ENCODE measurements around the gene GALNTL6.

The GALNTL6 gene

DNA sequence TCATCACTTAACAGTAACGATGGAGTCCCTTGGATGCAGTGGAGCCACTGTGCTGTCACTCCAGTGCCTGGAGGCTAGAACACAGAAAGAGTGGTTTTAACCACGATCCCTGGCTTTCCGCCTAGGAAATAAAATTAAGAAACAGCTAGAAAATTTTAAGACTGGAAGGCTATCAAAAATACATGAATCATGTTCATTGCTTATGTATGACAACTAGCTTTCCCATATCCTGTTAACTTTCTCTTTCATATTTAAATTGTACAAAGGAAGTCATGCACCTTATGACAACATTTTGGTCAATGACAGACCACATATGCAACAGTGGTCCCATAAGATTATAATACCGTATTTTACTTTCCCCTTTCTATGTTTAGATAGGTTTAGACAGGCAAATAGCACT, 115.1 kb downstream of the GALNTL6 start:
- H3K27me3 Mint-ChIP-seq = no peaks in the 10 kb centered on the region
- H3K4me1 Mint-ChIP-seq = peaks cover 0 to 1% of the 10 kb centered on the region in 2 donors
- H3K9me3 Mint-ChIP-seq = peaks cover 0 to 5% of the 10 kb centered on the region in 2 donors
- no peaks in the 10 kb centered on the region for H3K36me3 Mint-ChIP-seq
- no peak overlapping the region for H3K4me3 Mint-ChIP-seq
- ATAC-seq (replicated peaks) = no peak
- H3K27ac Mint-ChIP-seq = no peak overlapping the region
- DNase-seq = no peak

DNA sequence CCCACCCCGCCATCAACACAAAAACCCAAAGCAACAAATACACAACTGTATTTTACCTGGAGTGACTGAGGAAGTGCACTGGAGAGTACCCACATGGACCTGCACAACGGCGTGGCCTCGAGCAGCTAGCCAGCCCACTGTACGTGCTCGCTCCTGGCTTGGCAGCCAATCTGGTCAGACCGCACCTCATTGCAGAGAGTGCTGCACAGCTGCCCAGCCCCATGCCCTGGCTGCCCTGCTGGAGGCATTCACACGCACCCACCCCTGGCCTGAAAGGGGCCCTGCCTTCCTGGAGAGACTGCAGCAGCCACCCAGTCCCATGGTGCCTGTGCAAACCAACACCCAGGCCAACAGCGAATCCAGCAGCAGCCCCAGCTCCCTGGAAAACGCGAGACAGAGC, 116.3 kb downstream of the GALNTL6 start:
- peaks cover 0 to 5% of the 10 kb centered on the region in 2 donors for H3K9me3 Mint-ChIP-seq
- H3K4me1 Mint-ChIP-seq = peaks cover 0 to 1% of the 10 kb centered on the region in 2 donors
- no peak overlapping the region for H3K4me3 Mint-ChIP-seq
- H3K27ac Mint-ChIP-seq = no peak overlapping the region
- no peaks in the 10 kb centered on the region for H3K36me3 Mint-ChIP-seq
- ATAC-seq (replicated peaks) (no peak), DNase-seq (no peak)
- H3K27me3 Mint-ChIP-seq = no peaks in the 10 kb centered on the region

DNA sequence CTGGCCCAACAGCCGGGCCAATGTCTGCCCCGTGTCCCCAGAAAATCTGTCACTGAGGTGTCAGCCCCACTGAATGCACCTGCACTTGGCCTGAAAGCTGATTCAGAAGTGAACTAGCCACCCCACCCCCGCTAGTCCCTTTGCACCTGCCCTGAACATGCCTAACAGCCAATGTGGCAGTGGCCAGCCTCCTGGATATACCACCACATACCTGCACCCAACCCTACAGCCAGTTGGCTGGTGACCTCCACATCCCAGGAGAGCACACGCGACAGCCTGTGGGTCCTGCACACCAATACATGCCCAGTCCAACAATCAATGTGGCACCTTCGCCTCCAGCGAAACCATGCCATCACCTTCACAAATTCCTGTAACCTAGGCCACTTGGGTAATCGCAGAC, 116.7 kb downstream of the GALNTL6 start:
- Mint-ChIP-seq H3K4me1 (peaks cover 0 to 1% of the 10 kb centered on the region in 2 donors), H3K27me3 (no peaks in the 10 kb centered on the region), H3K36me3 (no peaks in the 10 kb centered on the region), H3K27ac (no peak overlapping the region), H3K9me3 (peaks cover 0 to 5% of the 10 kb centered on the region in 2 donors), H3K4me3 (no peak overlapping the region)
- ATAC-seq (replicated peaks) = no peak
- DNase-seq = no peak

DNA sequence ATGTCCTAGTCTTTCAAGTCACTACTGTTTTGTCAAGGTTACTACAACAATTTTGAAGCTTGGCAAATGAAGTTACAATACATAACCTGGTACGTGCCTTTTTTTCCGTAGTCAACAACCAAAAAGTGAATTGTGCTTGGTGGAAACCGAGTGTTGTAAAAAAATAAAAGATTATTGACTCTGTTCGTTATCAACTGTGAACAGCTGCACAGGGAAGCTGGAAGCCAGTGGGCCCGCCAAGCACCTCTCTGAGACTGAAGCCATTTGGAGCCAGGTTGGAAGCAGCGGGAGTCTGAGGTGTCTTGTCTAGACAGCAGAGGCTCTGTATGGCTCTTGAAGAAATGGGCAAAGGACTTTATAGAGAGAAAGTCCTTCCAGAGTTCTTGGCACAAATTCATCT, 119.0 kb downstream of the GALNTL6 start:
- no peak overlapping the region for H3K4me3 Mint-ChIP-seq
- no peak overlapping the region for H3K27ac Mint-ChIP-seq
- H3K36me3 Mint-ChIP-seq = no peaks in the 10 kb centered on the region
- H3K4me1 Mint-ChIP-seq = peaks cover 0 to 1% of the 10 kb centered on the region in 2 donors
- no peaks in the 10 kb centered on the region for H3K27me3 Mint-ChIP-seq
- ATAC-seq (replicated peaks) (no peak), DNase-seq (no peak)
- peaks cover 0 to 5% of the 10 kb centered on the region in 2 donors for H3K9me3 Mint-ChIP-seq

DNA sequence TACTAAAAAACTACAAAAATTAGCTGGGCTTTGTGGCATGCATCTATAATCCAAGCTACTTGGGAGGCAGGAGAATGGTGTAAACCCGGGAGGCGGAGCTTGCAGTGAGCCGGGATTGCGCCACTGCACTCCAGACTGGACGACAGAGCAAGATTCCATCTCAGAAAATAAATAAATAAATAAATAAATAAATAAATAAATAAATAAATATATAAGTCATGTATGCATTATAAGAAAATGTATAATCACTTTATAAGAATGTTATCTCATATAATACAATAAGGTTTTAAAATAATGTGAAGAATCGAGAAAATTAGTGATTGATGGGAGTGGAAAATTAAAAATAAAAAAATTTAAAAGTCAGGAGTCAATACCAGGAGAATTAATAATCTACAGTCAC, 127.5 kb downstream of the GALNTL6 start:
- Mint-ChIP-seq H3K4me3 (no peak overlapping the region), H3K27me3 (no peaks in the 10 kb centered on the region), H3K36me3 (no peaks in the 10 kb centered on the region), H3K4me1 (no peaks in the 10 kb centered on the region), H3K27ac (no peak overlapping the region), H3K9me3 (no peaks in the 10 kb centered on the region)
- DNase-seq (no peak), ATAC-seq (replicated peaks) (no peak)

DNA sequence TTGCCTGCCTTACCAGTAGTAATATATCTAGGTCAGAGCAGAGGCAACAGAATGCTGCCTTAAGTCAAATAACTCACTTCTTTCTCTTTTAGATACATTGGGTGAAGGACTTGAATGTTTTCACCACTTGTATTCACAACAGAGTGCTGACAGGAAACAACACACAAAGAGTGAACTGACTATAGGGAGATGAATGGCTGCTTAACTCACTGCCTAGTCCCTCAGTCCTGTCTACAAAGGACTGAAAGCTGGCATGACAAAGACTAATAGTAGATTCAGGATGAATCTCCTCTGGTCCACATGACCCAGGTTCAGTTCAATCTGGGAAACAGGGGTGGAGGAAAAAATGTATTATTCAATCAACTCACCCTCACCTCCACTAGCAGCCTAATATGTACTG, 134.2 kb downstream of the GALNTL6 start:
- Mint-ChIP-seq H3K4me1 (no peaks in the 10 kb centered on the region), H3K27ac (no peak overlapping the region), H3K9me3 (no peaks in the 10 kb centered on the region), H3K36me3 (no peaks in the 10 kb centered on the region), H3K27me3 (no peaks in the 10 kb centered on the region), H3K4me3 (no peak overlapping the region)
- DNase-seq (no peak), ATAC-seq (replicated peaks) (no peak)

DNA sequence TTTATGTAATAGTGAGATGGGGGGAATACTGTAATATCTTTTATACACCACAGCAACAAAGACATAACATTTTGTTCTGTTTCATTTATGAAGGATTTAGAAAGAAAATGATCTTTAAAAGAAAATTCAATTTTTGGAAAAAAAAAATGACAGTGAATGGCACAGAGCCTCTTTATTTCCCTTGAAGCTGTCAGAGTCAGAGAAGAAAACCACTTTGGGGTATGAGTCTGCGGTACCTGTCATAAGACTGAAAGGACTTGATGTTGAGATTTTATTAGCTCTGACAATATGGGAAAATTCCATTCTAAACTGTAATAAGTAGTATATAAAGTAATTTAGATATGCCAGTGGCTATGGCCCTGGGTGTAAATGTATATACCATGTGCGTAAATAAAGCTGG, 134.8 kb downstream of the GALNTL6 start:
- Mint-ChIP-seq H3K4me3 (no peak overlapping the region), H3K27ac (no peak overlapping the region), H3K4me1 (no peaks in the 10 kb centered on the region), H3K36me3 (no peaks in the 10 kb centered on the region), H3K27me3 (no peaks in the 10 kb centered on the region), H3K9me3 (no peaks in the 10 kb centered on the region)
- no peak for DNase-seq
- ATAC-seq (replicated peaks) = no peak

DNA sequence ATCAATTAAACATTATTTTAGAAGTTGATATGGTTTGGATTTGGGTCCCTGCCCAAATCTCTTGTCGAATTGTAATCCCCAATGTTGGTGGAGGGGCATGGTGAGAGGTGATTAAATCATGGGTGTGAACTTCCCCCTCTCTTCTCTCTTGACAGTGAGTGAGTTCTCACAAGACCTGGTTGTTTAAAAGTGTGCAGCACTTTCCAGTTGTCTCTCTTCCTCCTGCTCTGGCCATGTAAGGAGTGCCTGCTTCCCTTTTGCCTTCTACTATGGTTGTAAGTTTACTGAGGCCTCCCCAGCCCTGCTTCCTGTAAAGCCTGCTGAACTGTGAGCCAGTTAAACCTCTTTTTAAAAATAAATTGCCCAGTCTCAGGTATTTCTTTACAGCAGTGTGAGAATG, 141.4 kb downstream of the GALNTL6 start:
- ATAC-seq (replicated peaks) = peak in 1 of 2 donors; percentile 80
- Mint-ChIP-seq H3K27ac (no peak overlapping the region), H3K27me3 (no peaks in the 10 kb centered on the region), H3K9me3 (no peaks in the 10 kb centered on the region), H3K36me3 (no peaks in the 10 kb centered on the region), H3K4me3 (no peak overlapping the region), H3K4me1 (peaks cover 0 to 5% of the 10 kb centered on the region in 2 donors)
- no peak for DNase-seq

DNA sequence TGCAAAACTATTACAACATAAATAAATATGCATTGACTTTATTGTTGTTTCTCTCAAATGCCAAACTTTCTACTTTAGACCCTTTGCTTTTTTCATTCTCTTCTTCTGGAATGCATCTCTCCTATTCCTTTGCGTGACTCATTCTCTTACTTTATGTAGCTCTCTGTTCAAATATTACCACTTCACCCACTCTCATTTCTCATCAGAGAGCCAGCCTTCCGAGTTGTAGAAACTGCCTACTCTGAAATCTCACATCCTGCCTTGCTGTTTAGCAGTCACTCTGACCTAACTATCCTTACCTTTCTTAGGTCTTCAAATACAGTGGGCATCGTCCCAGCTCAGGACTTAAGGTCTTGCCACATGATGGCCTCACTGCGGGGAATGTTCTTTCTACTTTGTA, 143.5 kb downstream of the GALNTL6 start:
- H3K27ac Mint-ChIP-seq = no peak overlapping the region
- no peak overlapping the region for H3K4me3 Mint-ChIP-seq
- ATAC-seq (replicated peaks) (no peak), DNase-seq (no peak)
- peaks cover 0 to 5% of the 10 kb centered on the region in 2 donors for H3K4me1 Mint-ChIP-seq
- H3K9me3 Mint-ChIP-seq = no peaks in the 10 kb centered on the region
- H3K27me3 Mint-ChIP-seq = no peaks in the 10 kb centered on the region
- no peaks in the 10 kb centered on the region for H3K36me3 Mint-ChIP-seq

DNA sequence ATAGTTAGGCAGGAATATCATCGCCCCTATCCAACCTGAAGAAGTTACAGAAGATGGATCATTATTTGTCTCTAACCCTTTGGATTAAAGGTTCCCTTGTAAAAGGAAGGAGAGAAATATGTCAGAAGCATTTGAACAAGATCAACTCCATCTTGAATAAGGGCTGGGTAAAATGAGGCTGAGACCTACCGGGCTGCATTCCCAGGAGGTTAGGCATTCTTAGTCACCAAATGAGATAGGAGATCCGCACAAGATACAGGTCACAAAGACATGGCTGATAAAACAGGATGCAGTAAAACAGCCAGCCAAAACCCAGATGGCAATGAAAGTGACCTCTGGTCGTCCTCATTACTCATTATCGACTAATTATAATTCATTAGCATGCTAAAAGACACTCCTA, 148.9 kb downstream of the GALNTL6 start:
- Mint-ChIP-seq H3K27me3 (no peaks in the 10 kb centered on the region), H3K27ac (no peak overlapping the region), H3K4me1 (no peaks in the 10 kb centered on the region), H3K9me3 (no peaks in the 10 kb centered on the region), H3K4me3 (no peak overlapping the region), H3K36me3 (no peaks in the 10 kb centered on the region)
- ATAC-seq (replicated peaks) (no peak), DNase-seq (no peak)

DNA sequence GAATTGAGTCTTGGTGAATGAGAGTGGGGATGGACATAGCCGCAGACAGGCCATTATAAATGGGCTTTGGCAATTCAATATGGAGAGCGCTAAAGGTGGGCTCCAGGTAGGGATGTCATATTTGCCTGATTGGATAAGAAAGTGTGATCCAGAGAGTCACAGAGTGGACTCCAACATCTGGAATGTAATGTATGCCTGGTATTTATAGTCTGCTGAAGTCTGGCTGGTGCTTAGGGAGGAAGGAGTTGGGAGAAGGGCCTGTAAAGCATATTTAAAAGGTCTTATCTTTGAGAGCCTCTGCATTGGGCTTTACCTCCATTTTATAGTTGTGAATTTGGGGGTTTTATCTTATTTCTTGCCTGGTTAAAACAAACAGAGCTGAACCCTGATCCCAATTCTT, 153.2 kb downstream of the GALNTL6 start:
- H3K27me3 Mint-ChIP-seq = no peaks in the 10 kb centered on the region
- H3K4me3 Mint-ChIP-seq = no peak overlapping the region
- no peak for DNase-seq
- no peaks in the 10 kb centered on the region for H3K4me1 Mint-ChIP-seq
- H3K27ac Mint-ChIP-seq = no peak overlapping the region
- peaks cover 2 to 3% of the 10 kb centered on the region in 2 donors for H3K9me3 Mint-ChIP-seq
- H3K36me3 Mint-ChIP-seq = no peaks in the 10 kb centered on the region
- ATAC-seq (replicated peaks) = no peak

DNA sequence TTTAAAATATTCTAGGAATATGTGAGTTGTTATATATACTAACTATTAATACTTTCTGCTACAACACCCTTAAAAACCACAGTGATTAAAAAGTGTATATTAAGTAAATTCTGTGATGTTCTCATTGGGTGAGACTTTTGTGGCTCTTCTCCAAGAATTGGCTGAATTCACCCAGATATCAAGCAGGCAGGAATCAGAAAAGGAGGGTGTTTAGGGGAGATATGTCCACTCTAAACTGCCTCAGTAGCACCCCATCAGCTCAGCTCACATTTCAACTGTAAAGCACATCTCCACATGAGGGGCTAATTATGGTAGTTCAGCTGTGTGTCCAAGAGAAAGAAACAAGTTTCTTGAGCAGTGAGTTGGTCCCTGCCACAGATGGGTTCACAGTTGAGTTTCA, 165.0 kb downstream of the GALNTL6 start:
- Mint-ChIP-seq H3K27me3 (no peaks in the 10 kb centered on the region), H3K4me1 (no peaks in the 10 kb centered on the region), H3K36me3 (no peaks in the 10 kb centered on the region), H3K4me3 (no peak overlapping the region), H3K27ac (no peak overlapping the region), H3K9me3 (no peaks in the 10 kb centered on the region)
- no peak for DNase-seq
- no peak for ATAC-seq (replicated peaks)

DNA sequence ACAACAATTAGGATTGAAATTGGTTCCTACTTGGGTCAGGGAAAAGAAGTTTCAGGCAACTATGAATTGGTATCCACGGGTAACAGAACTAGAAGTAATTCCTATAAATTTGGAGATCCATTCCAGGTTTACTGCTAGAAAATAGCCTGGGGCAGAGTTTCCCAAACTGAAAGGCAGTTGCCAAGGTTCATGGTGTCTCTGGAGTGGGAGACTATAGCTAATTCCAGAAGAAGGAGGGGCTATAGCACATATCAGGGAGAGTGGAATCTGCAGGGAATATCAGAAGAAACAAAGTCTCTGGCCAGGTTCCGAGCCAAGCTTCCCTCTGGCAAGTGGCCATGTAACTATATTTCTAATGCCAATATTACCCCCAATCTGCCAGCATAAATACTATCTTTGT, 166.3 kb downstream of the GALNTL6 start:
- H3K9me3 Mint-ChIP-seq = peaks cover 0 to under 1% of the 10 kb centered on the region in 2 donors
- no peak overlapping the region for H3K27ac Mint-ChIP-seq
- peaks cover 0 to 2% of the 10 kb centered on the region in 2 donors for H3K36me3 Mint-ChIP-seq
- no peaks in the 10 kb centered on the region for H3K27me3 Mint-ChIP-seq
- ATAC-seq (replicated peaks) = no peak
- DNase-seq = no peak
- H3K4me1 Mint-ChIP-seq = no peaks in the 10 kb centered on the region
- H3K4me3 Mint-ChIP-seq = no peak overlapping the region

DNA sequence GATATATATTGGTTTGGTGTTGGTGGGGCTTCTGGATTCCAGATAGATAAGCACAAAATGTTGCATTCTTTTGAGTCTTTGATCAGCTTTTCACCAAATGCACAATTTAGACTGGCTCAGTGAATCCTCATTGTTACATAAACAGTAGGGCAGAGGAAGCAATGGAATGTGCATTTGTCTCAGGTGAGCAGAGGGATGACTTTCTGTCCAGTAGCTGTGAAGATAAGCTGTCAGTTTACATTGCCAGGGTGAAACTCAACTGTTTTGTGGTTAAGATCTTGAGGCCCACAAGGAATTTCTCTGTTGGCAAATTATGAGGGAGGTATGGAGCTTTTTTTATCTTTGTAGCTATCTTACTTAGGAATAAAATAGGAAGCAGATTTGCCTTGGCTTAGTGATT, 168.0 kb downstream of the GALNTL6 start:
- peaks cover 0 to 2% of the 10 kb centered on the region in 2 donors for H3K36me3 Mint-ChIP-seq
- no peak for ATAC-seq (replicated peaks)
- H3K9me3 Mint-ChIP-seq = peaks cover 0 to 1% of the 10 kb centered on the region in 2 donors
- DNase-seq = no peak
- H3K27me3 Mint-ChIP-seq = no peaks in the 10 kb centered on the region
- no peak overlapping the region for H3K4me3 Mint-ChIP-seq
- H3K4me1 Mint-ChIP-seq = no peaks in the 10 kb centered on the region
- no peak overlapping the region for H3K27ac Mint-ChIP-seq

DNA sequence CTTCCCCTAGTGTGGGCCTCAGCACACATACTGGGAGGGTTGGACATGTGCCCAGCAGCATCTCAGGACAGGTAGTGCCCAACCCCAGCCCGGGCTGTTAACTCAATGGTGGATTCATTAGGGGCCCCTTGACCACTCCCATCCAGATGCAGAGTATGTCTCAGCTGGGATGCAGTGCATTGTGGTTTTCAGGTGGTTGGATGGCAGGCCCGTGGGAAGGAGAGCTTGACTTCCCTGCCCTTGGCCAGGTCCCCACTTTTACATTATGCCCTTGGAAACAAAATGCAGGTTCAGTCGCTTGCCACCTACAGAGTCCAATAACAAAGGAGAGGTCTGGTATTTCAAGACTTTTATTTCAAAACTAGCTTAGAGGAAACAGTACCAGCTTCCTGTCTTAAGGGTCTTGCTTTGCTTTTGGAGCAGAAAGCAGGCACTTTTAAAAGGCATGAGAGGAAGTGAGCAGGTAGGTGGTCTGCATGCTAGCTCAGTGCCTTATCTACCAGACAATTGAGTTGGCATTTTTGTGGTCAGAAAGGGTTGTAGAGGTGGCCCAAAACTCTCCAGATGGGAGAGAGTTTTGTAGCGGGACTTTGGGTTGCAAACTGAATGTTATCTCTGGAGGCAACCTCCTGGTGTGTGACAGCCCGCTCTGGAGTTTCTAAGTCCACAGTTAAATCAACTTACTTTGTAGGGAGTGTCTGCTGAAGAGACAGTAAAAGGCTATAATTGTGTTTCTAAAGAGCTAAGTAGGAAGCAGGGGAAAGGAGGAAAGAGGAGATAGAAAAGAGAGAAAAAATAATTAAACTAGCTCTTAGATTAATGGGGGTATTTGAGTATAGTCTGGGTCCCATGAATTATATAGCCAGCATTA, 171.0 kb downstream of the GALNTL6 start:
- Mint-ChIP-seq H3K27ac (no peak overlapping the region), H3K27me3 (no peaks in the 10 kb centered on the region), H3K4me3 (no peak overlapping the region), H3K4me1 (no peaks in the 10 kb centered on the region), H3K9me3 (peaks cover 0 to 4% of the 10 kb centered on the region in 2 donors), H3K36me3 (peaks cover 0 to 2% of the 10 kb centered on the region in 2 donors)
- no peak for DNase-seq
- ATAC-seq (replicated peaks) = no peak
